ENCODE data around the gene VAV2.

Gene VAV2

GRCh38 chr9:134033516-134034214 is 41.5 kb upstream of the VAV2 start:
- Mint-ChIP-seq H3K9me3 (peaks cover 10% of the 10 kb centered on the region), H3K36me3 (ENCODE audit: low read depth) (peaks cover 64% of the 10 kb centered on the region), H3K27ac (peak overlapping the region; percentile 18), H3K27me3 (ENCODE audit: low read depth, poor library complexity) (no peaks in the 10 kb centered on the region), H3K4me3 (no peak overlapping the region), H3K4me1 (peaks cover 8% of the 10 kb centered on the region)
- no peak for DNase-seq
- TF ChIP-seq, protein P1, sequence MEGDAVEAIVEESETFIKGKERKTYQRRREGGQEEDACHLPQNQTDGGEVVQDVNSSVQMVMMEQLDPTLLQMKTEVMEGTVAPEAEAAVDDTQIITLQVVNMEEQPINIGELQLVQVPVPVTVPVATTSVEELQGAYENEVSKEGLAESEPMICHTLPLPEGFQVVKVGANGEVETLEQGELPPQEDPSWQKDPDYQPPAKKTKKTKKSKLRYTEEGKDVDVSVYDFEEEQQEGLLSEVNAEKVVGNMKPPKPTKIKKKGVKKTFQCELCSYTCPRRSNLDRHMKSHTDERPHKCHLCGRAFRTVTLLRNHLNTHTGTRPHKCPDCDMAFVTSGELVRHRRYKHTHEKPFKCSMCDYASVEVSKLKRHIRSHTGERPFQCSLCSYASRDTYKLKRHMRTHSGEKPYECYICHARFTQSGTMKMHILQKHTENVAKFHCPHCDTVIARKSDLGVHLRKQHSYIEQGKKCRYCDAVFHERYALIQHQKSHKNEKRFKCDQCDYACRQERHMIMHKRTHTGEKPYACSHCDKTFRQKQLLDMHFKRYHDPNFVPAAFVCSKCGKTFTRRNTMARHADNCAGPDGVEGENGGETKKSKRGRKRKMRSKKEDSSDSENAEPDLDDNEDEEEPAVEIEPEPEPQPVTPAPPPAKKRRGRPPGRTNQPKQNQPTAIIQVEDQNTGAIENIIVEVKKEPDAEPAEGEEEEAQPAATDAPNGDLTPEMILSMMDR (IDR thresholded peaks at IDR 0.05): no peak

GRCh38 chr9:134032456-134033222 is 40.5 kb upstream of the VAV2 start:
- Mint-ChIP-seq H3K36me3 (ENCODE audit: low read depth) (peaks cover 64% of the 10 kb centered on the region), H3K9me3 (peaks cover under 1% of the 10 kb centered on the region), H3K27ac (peak overlapping the region; percentile 51), H3K4me3 (no peak overlapping the region), H3K27me3 (ENCODE audit: low read depth, poor library complexity) (no peaks in the 10 kb centered on the region), H3K4me1 (peaks cover 8% of the 10 kb centered on the region)
- no peak for DNase-seq
- TF ChIP-seq, protein P1 (IDR thresholded peaks at IDR 0.05): no peak

DNA sequence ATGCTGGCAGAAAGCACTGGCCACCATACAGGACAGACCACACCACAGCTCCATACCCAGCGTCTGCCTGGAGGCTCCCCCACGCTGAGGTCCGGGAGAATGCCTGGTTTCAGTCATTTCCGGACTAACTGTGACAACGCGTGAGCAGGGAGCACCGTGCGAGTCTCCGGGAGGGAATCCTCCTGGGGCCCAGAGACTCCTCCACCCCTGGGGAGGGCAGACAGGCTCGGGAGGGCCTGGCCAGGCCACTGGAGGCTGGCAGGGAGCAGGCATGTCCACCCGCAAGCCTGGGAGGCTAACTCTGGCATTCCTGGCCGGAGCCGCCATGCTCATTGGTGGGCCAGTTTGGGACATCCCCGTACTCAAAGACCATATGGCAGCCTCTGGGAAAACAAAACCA is 39.7 kb upstream of the VAV2 start:
- no peak for DNase-seq
- Mint-ChIP-seq H3K9me3 (no peaks in the 10 kb centered on the region), H3K4me3 (no peak overlapping the region), H3K27ac (no peak overlapping the region), H3K27me3 (ENCODE audit: low read depth, poor library complexity) (no peaks in the 10 kb centered on the region), H3K36me3 (ENCODE audit: low read depth) (peaks cover 63% of the 10 kb centered on the region), H3K4me1 (peaks cover 12% of the 10 kb centered on the region)
- TF ChIP-seq, protein P1 (IDR thresholded peaks at IDR 0.05): no peak

- H3K36me3 Mint-ChIP-seq (ENCODE audit: low read depth): peaks cover 56% of the 10 kb centered on the region
- H3K4me1 Mint-ChIP-seq: peaks cover 21% of the 10 kb centered on the region
- no peaks in the 10 kb centered on the region for H3K9me3 Mint-ChIP-seq
- H3K4me3 Mint-ChIP-seq: no peak overlapping the region
- TF ChIP-seq, protein P1 (IDR thresholded peaks at IDR 0.05): no peak
- no peak for DNase-seq
- no peaks in the 10 kb centered on the region for H3K27me3 Mint-ChIP-seq (ENCODE audit: low read depth, poor library complexity)
- peak overlapping the region; percentile 95 for H3K27ac Mint-ChIP-seq
These were observed 38.8 kb upstream of the VAV2 start for GRCh38 chr9:134030821-134031470.

GRCh38 chr9:134029248-134030226 is 37.4 kb upstream of the VAV2 start:
- no peak for DNase-seq
- Mint-ChIP-seq H3K27ac (peak overlapping the region; percentile 36), H3K27me3 (ENCODE audit: low read depth, poor library complexity) (no peaks in the 10 kb centered on the region), H3K36me3 (ENCODE audit: low read depth) (peaks cover 42% of the 10 kb centered on the region), H3K9me3 (no peaks in the 10 kb centered on the region), H3K4me3 (no peak overlapping the region), H3K4me1 (peaks cover 25% of the 10 kb centered on the region)
- TF ChIP-seq, protein P1 (IDR thresholded peaks at IDR 0.05): no peak
